Neural progenitor cell (in vitro differentiated cells): ENCODE results near the gene TNS3. TPM values are rescaled to one million over a fixed set of nuclear protein-coding genes. Genes with fewer than 3 reads are reported as not detected.

Experiments used
- DNase-seq: peaks from one replicate; pipeline ENCODE4 v3.0.0-alpha.2; 2016; ENCODE audit warnings: low spot score
- H2AFZ ChIP-seq: fragments of 200-600 bp; sonication (generic); replicated peaks from 2 replicates; pipeline ENCODE4 v1.6.1; 2016; ENCODE audit warnings: antibody characterized with exemption
- H3F3A ChIP-seq: fragments of 200-600 bp; sonication (generic); 2 replicates; pipeline ENCODE4 v1.6.1; 2016; ENCODE audit warnings: antibody characterized with exemption, low read depth
- H3K27ac ChIP-seq: fragments of 200-600 bp; sonication (generic); 2 replicates; pipeline ENCODE4 v1.5.1; 2016; ENCODE audit warnings: mild to moderate bottlenecking
- H3K27me3 ChIP-seq: fragments of 200-600 bp; sonication (generic); 2 replicates; pipeline ENCODE4 v1.6.1; 2016; ENCODE audit warnings: mild to moderate bottlenecking, moderate library complexity
- H3K36me3 ChIP-seq: fragments of 200-600 bp; sonication (generic); 2 replicates; pipeline ENCODE4 v1.5.1; 2016
- H3K4me1 ChIP-seq: fragments of 200-600 bp; sonication (generic); 2 replicates; pipeline ENCODE4 v1.6.1; 2016; ENCODE audit warnings: mixed run types
- H3K4me2 ChIP-seq: fragments of 200-600 bp; sonication (generic); 2 replicates; pipeline ENCODE4 v1.6.1; 2016
- H3K4me3 ChIP-seq: fragments of 200-600 bp; sonication (generic); 2 replicates; pipeline ENCODE4 v1.5.1; 2016
- H3K79me2 ChIP-seq: fragments of 200-600 bp; sonication (generic); 2 replicates; pipeline ENCODE4 v1.6.1; 2016; ENCODE audit warnings: low read depth
- H3K9ac ChIP-seq: fragments of 200-600 bp; sonication (generic); 2 replicates; pipeline ENCODE4 v1.6.1; 2016
- H3K9me3 ChIP-seq: fragments of 200-600 bp; sonication (generic); 2 replicates; pipeline ENCODE4 v1.5.1; 2016; ENCODE audit warnings: low read depth
- H4K20me1 ChIP-seq: fragments of 200-600 bp; sonication (generic); 2 replicates; pipeline ENCODE4 v1.6.1; 2016; ENCODE audit warnings: low read depth
- H3K27ac Mint-ChIP-seq: 3 replicates; pipeline ENCODE4 v1.8.0; 2021; ENCODE audit warnings: mixed read lengths
- H3K27me3 Mint-ChIP-seq: 2 replicates; pipeline ENCODE4 v1.8.0; 2022; ENCODE audit warnings: low read depth, mild to moderate bottlenecking, inconsistent platforms, moderate library complexity, mixed read lengths; ENCODE audit not compliant: insufficient read depth
- H3K36me3 Mint-ChIP-seq: 3 replicates; pipeline ENCODE4 v1.8.0; 2021; ENCODE audit warnings: mixed read lengths
- H3K4me1 Mint-ChIP-seq: 3 replicates; pipeline ENCODE4 v1.8.0; 2021; ENCODE audit warnings: mixed read lengths
- H3K4me3 Mint-ChIP-seq: 3 replicates; pipeline ENCODE4 v1.8.0; 2021; ENCODE audit warnings: mild to moderate bottlenecking, moderate library complexity, mixed read lengths
- H3K9me3 Mint-ChIP-seq: 3 replicates; pipeline ENCODE4 v1.8.0; 2020; ENCODE audit warnings: mixed read lengths
- CTCF ChIP-seq: fragments of 200-600 bp; sonication (generic); IDR thresholded peaks from 2 replicates; pipeline ENCODE4 v1.5.1; 2017; ENCODE audit warnings: antibody characterized with exemption, mild to moderate bottlenecking
- EZH2 ChIP-seq: fragments of 200-600 bp; sonication (generic); IDR thresholded peaks from 2 replicates; pipeline ENCODE4 v1.6.1; 2017; ENCODE audit warnings: antibody characterized with exemption, mild to moderate bottlenecking, moderate library complexity
- EZH2phosphoT487 ChIP-seq: fragments of 200-600 bp; sonication (generic); IDR thresholded peaks from 2 replicates; pipeline ENCODE4 v1.6.1; 2017; ENCODE audit warnings: antibody characterized with exemption
- total RNA-seq: library from RNA; depleted of rRNA; stranded (reverse); fragments of >200 nt; gene quantifications from 2 replicates; pipeline ENCODE4 v1.2.3, GENCODE V29; 2015; ENCODE audit warnings: low replicate concordance

TNS3 gene
- total RNA-seq, 1 donor from 2014 or later = 15.0 TPM

- H2AFZ ChIP-seq = no peak overlapping the region
- no peaks in the 10 kb centered on the region for H3K9me3 ChIP-seq
- peaks cover 6% of the 10 kb centered on the region for H3K27me3 Mint-ChIP-seq
- no peak overlapping the region for H3K4me2 ChIP-seq
- no peak overlapping the region for H3K4me3 Mint-ChIP-seq
- TF ChIP-seq EZH2 (no peak), CTCF (peak; percentile 25), EZH2phosphoT487 (no peak)
- DNase-seq = no peak
- peaks cover 44% of the 10 kb centered on the region for H3F3A ChIP-seq
- H3K36me3 Mint-ChIP-seq = peaks cover 5% of the 10 kb centered on the region
- no peak overlapping the region for H3K27ac ChIP-seq
- peaks cover 21% of the 10 kb centered on the region for H3K27me3 ChIP-seq
- H3K4me3 ChIP-seq = no peak overlapping the region
- H3K36me3 ChIP-seq = no peaks in the 10 kb centered on the region
- H4K20me1 ChIP-seq = peaks cover 34% of the 10 kb centered on the region
- peaks cover 48% of the 10 kb centered on the region for H3K4me1 ChIP-seq
- H3K4me1 Mint-ChIP-seq = peaks cover 62% of the 10 kb centered on the region
- no peak overlapping the region for H3K9ac ChIP-seq
- H3K79me2 ChIP-seq = peaks cover 12% of the 10 kb centered on the region
- peaks cover 3% of the 10 kb centered on the region for H3K9me3 Mint-ChIP-seq
- H3K27ac Mint-ChIP-seq = no peak overlapping the region
Observed at GRCh38 chr7:47483604-47484273, 98.2 kb downstream of the TNS3 start.

DNA sequence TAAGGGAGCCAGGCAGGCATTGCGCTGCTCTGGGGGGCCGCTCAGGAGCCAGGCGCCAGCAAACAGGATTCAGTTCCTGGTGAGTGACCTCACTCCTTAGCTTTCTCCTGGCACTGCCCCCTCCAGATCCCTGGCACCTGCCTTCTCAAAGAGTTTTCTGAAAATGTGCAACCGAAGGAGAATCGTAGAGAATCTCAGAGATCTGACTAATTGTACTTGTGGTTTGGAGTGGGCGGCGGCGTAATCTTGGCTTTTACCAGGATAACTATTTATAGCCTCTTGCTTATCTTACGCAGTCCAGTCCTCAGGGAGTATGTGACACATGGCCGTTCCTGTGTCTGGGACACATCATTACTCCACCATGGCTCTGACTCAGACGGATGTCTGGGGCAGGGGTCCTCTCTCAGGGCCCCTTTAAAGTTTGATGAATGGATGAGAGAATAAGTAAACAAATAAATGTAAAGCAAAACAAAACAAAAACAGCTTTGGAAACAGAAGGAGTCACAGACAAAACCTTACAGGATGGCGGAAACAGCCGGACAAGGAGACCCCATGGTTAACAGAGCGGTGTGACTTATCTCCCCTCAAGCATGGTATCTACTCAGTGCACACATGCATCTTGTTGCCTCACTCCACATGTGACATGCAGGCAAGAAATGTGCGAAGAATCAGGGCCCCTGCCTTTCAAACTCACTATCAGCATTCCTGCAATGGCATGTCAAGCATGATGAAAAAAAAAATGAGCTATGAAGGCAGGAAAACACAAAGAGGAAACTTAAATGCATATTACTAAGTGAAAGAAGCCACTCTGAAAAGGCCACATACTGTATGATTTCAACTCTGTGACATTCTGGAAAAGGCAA lies 99.7 kb downstream of the TNS3 start:
- no peak overlapping the region for H3K9ac ChIP-seq
- peaks cover 40% of the 10 kb centered on the region for H4K20me1 ChIP-seq

DNA sequence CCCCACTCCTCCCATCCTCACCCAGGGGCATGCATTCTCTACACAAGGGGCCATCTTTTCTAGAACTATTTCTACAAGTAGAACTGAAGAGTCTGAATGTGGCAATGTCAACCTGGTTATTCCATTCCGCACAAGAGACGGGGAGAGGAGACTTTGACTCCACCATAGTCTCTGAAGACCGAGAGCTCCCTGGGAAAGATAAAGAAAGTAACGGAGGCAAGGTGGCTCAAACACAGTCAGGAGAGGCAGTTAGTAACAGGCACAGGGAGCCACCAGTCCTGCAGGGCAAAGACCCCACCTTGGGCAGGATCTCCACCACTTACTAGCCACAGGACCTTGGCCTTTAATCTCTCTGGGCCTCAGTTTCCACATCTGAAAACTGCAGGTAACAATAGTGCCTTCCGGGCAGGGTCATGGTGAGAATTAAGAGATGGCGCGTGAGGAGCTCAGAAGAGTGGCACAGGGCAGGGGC lies 100.3 kb downstream of the TNS3 start:
- Histone ChIP-seq H3K4me1 (peaks cover 44% of the 10 kb centered on the region), H3K4me3 (no peak overlapping the region), H3K9me3 (no peaks in the 10 kb centered on the region), H3F3A (peaks cover 32% of the 10 kb centered on the region), H3K36me3 (no peaks in the 10 kb centered on the region), H3K79me2 (peaks cover 3% of the 10 kb centered on the region), H4K20me1 (peaks cover 46% of the 10 kb centered on the region), H3K27me3 (peaks cover 21% of the 10 kb centered on the region), H3K9ac (no peak overlapping the region), H3K4me2 (peak overlapping the region; percentile 50), H3K27ac (no peak overlapping the region), H2AFZ (no peak overlapping the region)
- peaks cover 65% of the 10 kb centered on the region for H3K4me1 Mint-ChIP-seq
- H3K4me3 Mint-ChIP-seq = no peak overlapping the region
- H3K27ac Mint-ChIP-seq = peak overlapping the region; percentile 40
- H3K9me3 Mint-ChIP-seq = peaks cover 3% of the 10 kb centered on the region
- TF ChIP-seq EZH2phosphoT487 (no peak), EZH2 (no peak), CTCF (no peak)
- peaks cover 5% of the 10 kb centered on the region for H3K36me3 Mint-ChIP-seq
- DNase-seq = no peak
- H3K27me3 Mint-ChIP-seq = peaks cover 8% of the 10 kb centered on the region

More for the DNA sequence above, 99.7 kb downstream of the TNS3 start:
- peaks cover 6% of the 10 kb centered on the region for H3K27me3 Mint-ChIP-seq
- H3K27ac ChIP-seq = no peak overlapping the region
- H3K4me2 ChIP-seq = no peak overlapping the region
- no peak for TF ChIP-seq EZH2
- no peak for TF ChIP-seq CTCF
- TF ChIP-seq EZH2phosphoT487 = no peak
- H3K4me1 Mint-ChIP-seq = peaks cover 65% of the 10 kb centered on the region
- H3K9me3 Mint-ChIP-seq = peaks cover 3% of the 10 kb centered on the region
- no peaks in the 10 kb centered on the region for H3K9me3 ChIP-seq
- no peak overlapping the region for H2AFZ ChIP-seq
- peaks cover 32% of the 10 kb centered on the region for H3F3A ChIP-seq
- H3K36me3 Mint-ChIP-seq = peaks cover 5% of the 10 kb centered on the region
- H3K27ac Mint-ChIP-seq = no peak overlapping the region
- H3K4me3 ChIP-seq = no peak overlapping the region
- H3K27me3 ChIP-seq = peaks cover 21% of the 10 kb centered on the region
- H3K4me1 ChIP-seq = peaks cover 45% of the 10 kb centered on the region
- H3K79me2 ChIP-seq = peaks cover 9% of the 10 kb centered on the region
- peak overlapping the region; percentile 37 for H3K4me3 Mint-ChIP-seq
- DNase-seq = no peak
- no peaks in the 10 kb centered on the region for H3K36me3 ChIP-seq
